H9 (cell line): ENCODE results near the gene PCNX3. TPM values are rescaled to one million over a fixed set of nuclear protein-coding genes. Genes with fewer than 3 reads are reported as not detected.

Experiments used
- DNase-seq: peaks from one replicate; pipeline ENCODE4 v3.0.0-alpha.2; 2017
- H2AFZ ChIP-seq: one replicate; pipeline ENCODE4 v1.6.1; 2013; ENCODE audit warnings: mild to moderate bottlenecking, low read length, control low read depth, moderate library complexity
- H2AK5ac ChIP-seq: 2 replicates; pipeline ENCODE4 v1.6.1; 2013; ENCODE audit warnings: low read length, control low read depth, mixed read lengths; ENCODE audit not compliant: insufficient read length
- H2BK120ac ChIP-seq: one replicate; pipeline ENCODE4 v1.6.1; 2013; ENCODE audit warnings: low read depth, mild to moderate bottlenecking, low read length, control low read depth, inconsistent platforms; ENCODE audit not compliant: poor library complexity, severe bottlenecking
- H2BK12ac ChIP-seq: 2 replicates; pipeline ENCODE4 v1.6.1; 2013; ENCODE audit warnings: low read length, control low read depth, mixed read lengths, low read depth; ENCODE audit not compliant: insufficient read length
- H2BK15ac ChIP-seq: 2 replicates; pipeline ENCODE4 v1.6.1; 2013; ENCODE audit warnings: low read depth, low read length, control low read depth
- H2BK20ac ChIP-seq: one replicate; pipeline ENCODE4 v1.6.1; 2013; ENCODE audit warnings: low read depth, mild to moderate bottlenecking, low read length, control low read depth, inconsistent platforms; ENCODE audit not compliant: poor library complexity, severe bottlenecking
- H2BK5ac ChIP-seq: 2 replicates; pipeline ENCODE4 v1.6.1; 2013; ENCODE audit warnings: low read length, control low read depth, mixed read lengths; ENCODE audit not compliant: insufficient read length
- H3K14ac ChIP-seq: 2 replicates; pipeline ENCODE4 v1.6.1; 2013; ENCODE audit warnings: low read length, control low read depth; ENCODE audit not compliant: insufficient read depth
- H3K18ac ChIP-seq: 2 replicates; pipeline ENCODE4 v1.6.1; 2013; ENCODE audit warnings: low read depth, mild to moderate bottlenecking, mixed read lengths, low read length, control low read depth; ENCODE audit not compliant: insufficient read length
- H3K23ac ChIP-seq: 2 replicates; pipeline ENCODE4 v1.6.1; 2013; ENCODE audit warnings: low read length, control low read depth, mixed read lengths, low read depth; ENCODE audit not compliant: insufficient read length
- H3K23me2 ChIP-seq: 2 replicates; pipeline ENCODE4 v1.6.1; 2013; ENCODE audit warnings: low read depth, mild to moderate bottlenecking, mixed read lengths, low read length, control low read depth; ENCODE audit not compliant: insufficient read length, poor library complexity, severe bottlenecking
- H3K27ac ChIP-seq: 2 replicates; pipeline ENCODE4 v1.5.1; 2013; ENCODE audit warnings: low read length, control low read depth, mixed read lengths, low read depth; ENCODE audit not compliant: insufficient read length
- H3K27me3 ChIP-seq: 2 replicates; pipeline ENCODE4 v1.6.1; 2013; ENCODE audit warnings: low read length, control low read depth, inconsistent platforms; ENCODE audit not compliant: insufficient read depth
- H3K4ac ChIP-seq: 2 replicates; pipeline ENCODE4 v1.6.1; 2013; ENCODE audit warnings: low read depth, mild to moderate bottlenecking, control low read depth, inconsistent platforms, low read length, moderate library complexity
- H3K4me1 ChIP-seq: 2 replicates; pipeline ENCODE4 v1.6.1; 2013; ENCODE audit warnings: low read length, control low read depth, inconsistent platforms; ENCODE audit not compliant: insufficient read depth
- H3K4me2 ChIP-seq: 2 replicates; pipeline ENCODE4 v1.6.1; 2013; ENCODE audit warnings: low read length, control low read depth, mixed read lengths; ENCODE audit not compliant: insufficient read length, insufficient read depth
- H3K56ac ChIP-seq: 2 replicates; pipeline ENCODE4 v1.6.1; 2013; ENCODE audit warnings: low read depth, mild to moderate bottlenecking, mixed read lengths, low read length, control low read depth; ENCODE audit not compliant: insufficient read length
- H3K79me1 ChIP-seq: 2 replicates; pipeline ENCODE4 v1.6.1; 2013; ENCODE audit warnings: low read depth, mild to moderate bottlenecking, moderate library complexity, low read length, control low read depth, inconsistent platforms; ENCODE audit not compliant: insufficient read depth, poor library complexity, severe bottlenecking
- H3K79me2 ChIP-seq: 2 replicates; pipeline ENCODE4 v1.6.1; 2013; ENCODE audit warnings: low read length, control low read depth, inconsistent platforms; ENCODE audit not compliant: insufficient read depth
- H3K9ac ChIP-seq: 2 replicates; pipeline ENCODE4 v1.6.1; 2013; ENCODE audit warnings: low read length, control low read depth, mixed read lengths; ENCODE audit not compliant: insufficient read length; ENCODE audit errors: extremely low read depth
- H3K9me3 ChIP-seq: one replicate; pipeline ENCODE4 v1.6.1; 2013; ENCODE audit warnings: low read depth, low read length, inconsistent platforms; ENCODE audit not compliant: control insufficient read depth
- H3T11ph ChIP-seq: one replicate; pipeline ENCODE4 v1.6.1; 2013; ENCODE audit warnings: mild to moderate bottlenecking, low read length, control low read depth, inconsistent platforms
- H4K20me1 ChIP-seq: one replicate; pipeline ENCODE4 v1.6.1; 2013; ENCODE audit not compliant: control insufficient read depth, insufficient read length, insufficient read depth
- H4K5ac ChIP-seq: 2 replicates; pipeline ENCODE4 v1.6.1; 2013; ENCODE audit warnings: low read depth, mild to moderate bottlenecking, mixed read lengths, low read length, control low read depth; ENCODE audit not compliant: insufficient read length
- H4K8ac ChIP-seq: replicated peaks from 2 replicates; pipeline ENCODE4 v1.6.1; 2013; ENCODE audit warnings: low read length, control low read depth, mixed read lengths, low read depth; ENCODE audit not compliant: insufficient read length
- H4K91ac ChIP-seq: 2 replicates; pipeline ENCODE4 v1.6.1; 2013; ENCODE audit warnings: low read depth, mild to moderate bottlenecking, moderate library complexity, mixed read lengths, low read length, control low read depth; ENCODE audit not compliant: insufficient read length
- H3K27ac Mint-ChIP-seq, 3 experiments: 2 replicates in 2 of 3; 3 replicates in 1 of 3; pipeline ENCODE4 v1.8.0; 2020 to 2021; ENCODE audit warnings: mixed read lengths in 3 of 3, mild to moderate bottlenecking in 1 of 3, moderate library complexity in 1 of 3
- H3K27me3 Mint-ChIP-seq: 2 replicates; pipeline ENCODE4 v1.8.0; 2021; ENCODE audit warnings: low read depth, mild to moderate bottlenecking, moderate library complexity, mixed read lengths
- H3K36me3 Mint-ChIP-seq, 3 experiments: 2 replicates in 2 of 3; 3 replicates in 1 of 3; pipeline ENCODE4 v1.8.0; 2020 to 2021; ENCODE audit warnings: low read depth in 3 of 3, mixed read lengths in 3 of 3; ENCODE audit not compliant: insufficient read depth in 1 of 3
- H3K4me1 Mint-ChIP-seq, 2 experiments: 2 replicates each; pipeline ENCODE4 v1.8.0; 2020; ENCODE audit warnings: mixed read lengths in 2 of 2
- H3K4me3 Mint-ChIP-seq, 2 experiments: 2 replicates in 1 of 2; 3 replicates in 1 of 2; pipeline ENCODE4 v1.8.0; 2020 to 2021; ENCODE audit warnings: mild to moderate bottlenecking in 2 of 2, mixed read lengths in 2 of 2, moderate library complexity in 1 of 2
- H3K9me3 Mint-ChIP-seq, 2 experiments: 2 replicates in 1 of 2; 3 replicates in 1 of 2; pipeline ENCODE4 v1.8.0; 2020; ENCODE audit warnings: mild to moderate bottlenecking in 2 of 2, mixed read lengths in 2 of 2, moderate library complexity in 1 of 2
- WGBS: extraction: QIAGEN DNeasy Blood & Tissue Kit; methylation state at CpG from one replicate; pipeline ENCODE4 v1.1.7; 2013; ENCODE audit warnings: missing lambda C conversion rate, low lambda C conversion rate, mixed read lengths; ENCODE audit not compliant: insufficient read length; ENCODE audit errors: extremely low coverage; 5-methylcytosine and 5-hydroxymethylcytosine counted together
- total RNA-seq: library from RNA; stranded (reverse); gene quantifications from 2 replicates; pipeline ENCODE4 v1.2.1, GENCODE V29; 2021
- TF ChIP-seq, protein P1 (sequence below): fragments of 200-600 bp; sonication (generic); conservative IDR thresholded peaks from 3 replicates; pipeline ENCODE4 v1.8.0; 2021; ENCODE audit warnings: antibody characterized with exemption, mild to moderate bottlenecking

Gene PCNX3
- total RNA-seq, 1 experiment from 2014 or later = 50.5 TPM

GRCh38 chr11:65585396-65586246 is 30.0 kb upstream of the PCNX3 start:
- no peaks in the 10 kb centered on the region for H3K79me2 ChIP-seq
- H3K23me2 ChIP-seq = no peaks in the 10 kb centered on the region
- H3K18ac ChIP-seq = no peak overlapping the region
- H2BK20ac ChIP-seq = no peak overlapping the region
- H3K27me3 ChIP-seq = no peaks in the 10 kb centered on the region; the same call in 1 of the 2 replicates
- no peak overlapping the region for H2BK5ac ChIP-seq
- no peak overlapping the region for H2BK12ac ChIP-seq
- peaks cover 0 to 3% (median 3%) of the 10 kb centered on the region in 3 experiments; a peak in 3 of 7 replicates for H3K36me3 Mint-ChIP-seq
- no peak overlapping the region for H3K27ac ChIP-seq
- no peak overlapping the region for H4K8ac ChIP-seq
- peak overlapping the region in 1 of 3 experiments; percentile 57; a peak in 1 of 7 replicates for H3K27ac Mint-ChIP-seq
- TF ChIP-seq, protein P1, sequence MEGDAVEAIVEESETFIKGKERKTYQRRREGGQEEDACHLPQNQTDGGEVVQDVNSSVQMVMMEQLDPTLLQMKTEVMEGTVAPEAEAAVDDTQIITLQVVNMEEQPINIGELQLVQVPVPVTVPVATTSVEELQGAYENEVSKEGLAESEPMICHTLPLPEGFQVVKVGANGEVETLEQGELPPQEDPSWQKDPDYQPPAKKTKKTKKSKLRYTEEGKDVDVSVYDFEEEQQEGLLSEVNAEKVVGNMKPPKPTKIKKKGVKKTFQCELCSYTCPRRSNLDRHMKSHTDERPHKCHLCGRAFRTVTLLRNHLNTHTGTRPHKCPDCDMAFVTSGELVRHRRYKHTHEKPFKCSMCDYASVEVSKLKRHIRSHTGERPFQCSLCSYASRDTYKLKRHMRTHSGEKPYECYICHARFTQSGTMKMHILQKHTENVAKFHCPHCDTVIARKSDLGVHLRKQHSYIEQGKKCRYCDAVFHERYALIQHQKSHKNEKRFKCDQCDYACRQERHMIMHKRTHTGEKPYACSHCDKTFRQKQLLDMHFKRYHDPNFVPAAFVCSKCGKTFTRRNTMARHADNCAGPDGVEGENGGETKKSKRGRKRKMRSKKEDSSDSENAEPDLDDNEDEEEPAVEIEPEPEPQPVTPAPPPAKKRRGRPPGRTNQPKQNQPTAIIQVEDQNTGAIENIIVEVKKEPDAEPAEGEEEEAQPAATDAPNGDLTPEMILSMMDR = no peak
- no peak overlapping the region for H3T11ph ChIP-seq
- H2AK5ac ChIP-seq = no peak overlapping the region
- no peak overlapping the region for H3K4me2 ChIP-seq
- no peak overlapping the region for H3K4ac ChIP-seq
- no peak overlapping the region for H2AFZ ChIP-seq
- no CpG with 5 or more reads among the region's 51 CpGs for WGBS
- H2BK120ac ChIP-seq = no peak overlapping the region
- no peak overlapping the region for H3K14ac ChIP-seq
- no peaks in the 10 kb centered on the region for H3K4me1 ChIP-seq
- no peak overlapping the region for H2BK15ac ChIP-seq
- no peaks in the 10 kb centered on the region for H3K9me3 ChIP-seq
- H3K4me1 Mint-ChIP-seq = peaks cover 0 to 28% of the 10 kb centered on the region in 2 experiments; a peak in 2 of 4 replicates
- H3K9me3 Mint-ChIP-seq = no peaks in the 10 kb centered on the region
- no peak for DNase-seq
- H3K9ac ChIP-seq = no peak overlapping the region
- H4K91ac ChIP-seq = no peak overlapping the region
- no peaks in the 10 kb centered on the region for H3K79me1 ChIP-seq
- no peak overlapping the region for H3K23ac ChIP-seq
- H3K56ac ChIP-seq = no peak overlapping the region
- no peaks in the 10 kb centered on the region for H4K20me1 ChIP-seq
- peaks cover 13% of the 10 kb centered on the region for H3K27me3 Mint-ChIP-seq
- no peak overlapping the region for H3K4me3 Mint-ChIP-seq
- no peak overlapping the region for H4K5ac ChIP-seq
